SIG-M5 treated with dmso at 0.1 percent for 504 hours (cell line): Measurements from ENCODE around the gene ZC3H6.
"Not testable (repeated sequence)": the region's sequence is repeated elsewhere in the genome, so short reads cannot be mapped to it uniquely, and the experiment has no call there.

ENCODE experiments used
- DNase-seq: peaks from one replicate; lab custom pipeline; 2025; ENCODE audit not compliant: unreplicated experiment; lab: John Stamatoyannopoulos, UW

The ZC3H6 gene

DNA sequence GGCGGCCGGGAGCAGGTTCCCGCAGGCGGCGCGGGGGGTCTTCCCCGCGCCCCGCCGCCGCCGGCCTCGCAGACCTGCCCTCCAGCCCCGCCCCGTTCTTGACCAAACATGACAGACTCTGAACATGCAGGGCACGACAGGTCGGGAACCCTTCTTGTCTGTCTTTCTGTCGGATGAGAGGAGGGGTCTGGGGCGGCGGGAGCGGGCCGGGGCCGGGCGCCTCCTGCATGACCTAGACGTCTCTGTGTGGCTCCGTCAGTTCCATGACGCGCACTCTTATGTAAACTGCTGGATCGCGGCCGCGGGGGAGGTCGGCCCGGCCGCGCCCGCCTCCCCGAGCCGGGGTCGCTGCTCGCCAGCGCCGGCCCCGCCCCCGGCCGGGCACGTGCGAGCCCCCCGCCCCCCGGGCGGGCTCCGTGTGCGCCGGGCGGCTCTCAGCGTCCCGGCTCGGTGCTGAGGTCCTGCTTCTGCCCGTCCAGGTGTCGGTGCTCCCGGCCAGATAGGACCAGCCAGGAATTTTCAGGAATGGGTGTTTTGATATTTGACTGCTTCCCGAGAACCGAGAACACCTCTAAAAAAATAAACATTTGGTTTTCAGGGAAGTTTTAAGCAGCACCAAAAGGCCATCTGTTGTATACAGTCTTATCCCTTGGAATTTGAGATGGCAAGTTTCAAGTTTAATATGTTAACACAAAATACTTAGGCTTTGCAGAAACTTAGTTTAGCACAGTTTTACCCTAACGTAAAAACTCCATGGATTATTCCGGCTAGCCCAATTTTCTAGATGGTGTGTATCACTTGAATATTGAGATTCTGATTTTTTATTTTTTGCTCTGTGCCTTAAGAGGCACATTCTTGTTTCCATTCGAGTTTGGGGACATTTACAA lies 733 bp downstream of the ZC3H6 start:
- peak; percentile 83 for DNase-seq

- DNase-seq, result no peak
Measured at GRCh38 chr2:112276954-112277353, 1.6 kb downstream of the ZC3H6 start.

DNA sequence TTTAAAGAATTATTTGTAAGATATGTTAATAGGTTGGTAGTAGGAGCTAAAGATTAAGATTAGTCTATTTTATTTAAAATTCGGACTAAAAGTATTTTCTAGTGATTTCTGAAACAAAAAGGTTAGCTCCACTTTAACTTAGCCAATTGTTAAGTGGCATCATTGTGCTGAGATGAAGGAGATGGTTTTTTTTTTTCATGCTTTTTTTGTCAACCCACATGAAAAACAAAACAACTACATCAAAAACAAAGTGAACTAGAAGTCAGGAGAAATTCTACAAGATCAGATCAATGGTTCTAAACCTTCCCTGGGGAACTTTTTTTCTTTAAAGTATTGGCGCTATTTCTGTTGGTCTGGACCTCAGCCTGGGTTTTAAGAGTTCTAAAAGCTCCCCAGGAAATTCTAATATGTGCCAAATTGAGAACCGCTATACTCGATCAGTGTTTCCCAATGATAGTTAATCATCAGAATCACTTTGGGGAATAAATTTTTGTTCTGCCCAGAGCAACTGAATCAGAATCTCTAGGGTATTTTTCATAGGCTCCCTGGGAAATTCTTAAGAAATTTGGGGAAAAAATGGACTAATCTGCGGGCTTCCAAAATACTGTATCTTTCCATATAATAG lies 2.3 kb downstream of the ZC3H6 start:
- DNase-seq, result no peak

DNA sequence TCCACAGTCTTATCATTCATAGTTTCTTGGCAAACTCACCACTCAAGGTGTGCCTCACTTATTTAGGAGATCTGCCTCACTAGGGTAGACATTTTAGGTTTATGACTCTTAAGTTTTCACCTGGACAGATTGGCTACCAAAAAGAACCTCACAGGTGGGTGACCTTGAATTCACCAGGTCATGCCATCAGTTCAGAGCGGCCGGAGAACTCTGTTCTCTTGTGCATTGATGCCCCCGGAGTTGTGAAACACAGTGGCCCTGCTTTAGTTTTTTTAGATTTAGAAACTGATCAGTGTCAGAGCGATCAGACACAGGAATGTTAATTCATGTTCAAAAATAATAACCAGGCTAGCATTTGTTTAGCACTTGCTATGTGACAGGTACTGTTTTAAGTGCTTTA lies 6.7 kb downstream of the ZC3H6 start:
- not testable (repeated sequence) for DNase-seq

DNA sequence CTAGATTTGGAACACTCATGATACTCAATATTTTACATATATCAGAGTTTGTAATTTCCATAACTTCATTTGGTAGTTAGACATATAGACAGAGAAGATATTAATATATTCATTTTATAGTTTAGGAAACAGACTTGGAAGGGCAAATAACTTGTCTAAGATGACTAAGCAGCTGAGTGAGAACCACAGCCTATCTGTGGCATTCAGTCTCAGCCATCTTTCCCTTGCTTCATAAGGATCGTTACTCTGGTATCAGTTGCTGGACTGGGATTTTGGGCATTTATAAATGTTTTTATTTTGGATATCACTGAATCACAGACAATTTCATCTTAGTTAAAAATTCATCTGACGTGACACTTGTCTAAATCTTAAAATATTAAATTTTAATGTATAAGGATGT lies 8.1 kb downstream of the ZC3H6 start:
- not testable (repeated sequence) for DNase-seq

DNA sequence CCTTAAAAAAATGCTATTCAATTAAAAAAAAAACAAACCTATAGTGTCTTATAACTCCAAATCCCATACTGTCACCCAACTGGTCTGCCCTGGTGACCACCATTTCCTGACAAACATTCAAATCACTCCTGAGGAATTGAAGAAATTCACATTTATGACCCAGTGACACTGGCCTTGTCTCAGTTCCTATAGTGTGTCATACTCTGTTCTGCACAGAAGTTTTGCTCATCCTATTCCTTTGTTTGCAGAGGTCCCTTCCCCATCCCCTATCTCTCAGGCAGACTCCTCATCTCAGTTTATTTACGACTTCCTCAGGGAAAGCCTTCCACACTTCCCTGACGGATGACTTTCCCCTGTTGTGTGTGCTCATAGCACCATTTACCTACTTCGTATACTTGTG lies 14.7 kb downstream of the ZC3H6 start:
- DNase-seq, result no peak

- no peak for DNase-seq
Measured at GRCh38 chr2:112290648-112291047, 15.3 kb downstream of the ZC3H6 start.

- DNase-seq, result no peak
Measured at GRCh38 chr2:112293636-112294401, 18.4 kb downstream of the ZC3H6 start.

DNA sequence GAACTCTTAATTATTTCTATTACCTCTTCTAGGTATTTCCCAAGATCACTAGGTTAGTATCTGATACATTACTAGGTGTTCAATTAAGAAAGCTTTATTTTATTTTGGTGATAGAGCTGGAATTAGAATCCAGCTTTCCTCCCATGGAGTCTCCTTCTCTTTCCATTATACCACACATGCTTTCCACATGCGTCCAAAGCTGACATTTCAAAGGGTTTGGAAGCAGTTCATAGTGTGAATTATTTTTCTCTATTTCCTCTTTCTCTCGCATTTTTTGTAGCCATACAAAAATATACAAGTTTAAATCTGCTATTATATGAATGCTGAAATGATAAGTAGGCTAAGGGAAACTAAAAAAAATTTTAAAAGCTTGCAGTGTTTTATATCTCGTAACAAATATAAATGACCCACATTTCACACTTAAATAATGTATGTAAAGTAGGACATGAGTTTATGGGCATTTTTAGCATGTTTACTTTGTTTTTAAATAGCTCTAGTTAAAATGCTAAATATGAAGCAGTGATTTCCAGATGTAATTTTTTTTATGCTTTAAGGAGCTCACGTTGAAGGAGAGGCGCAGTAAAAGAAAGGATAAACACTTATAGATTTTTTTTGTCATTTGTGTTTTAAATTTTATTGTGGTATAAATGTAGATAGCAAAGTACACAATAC lies 20.1 kb downstream of the ZC3H6 start:
- no peak for DNase-seq

- DNase-seq, result no peak
Measured at GRCh38 chr2:112296407-112296806, 21.0 kb downstream of the ZC3H6 start.

DNA sequence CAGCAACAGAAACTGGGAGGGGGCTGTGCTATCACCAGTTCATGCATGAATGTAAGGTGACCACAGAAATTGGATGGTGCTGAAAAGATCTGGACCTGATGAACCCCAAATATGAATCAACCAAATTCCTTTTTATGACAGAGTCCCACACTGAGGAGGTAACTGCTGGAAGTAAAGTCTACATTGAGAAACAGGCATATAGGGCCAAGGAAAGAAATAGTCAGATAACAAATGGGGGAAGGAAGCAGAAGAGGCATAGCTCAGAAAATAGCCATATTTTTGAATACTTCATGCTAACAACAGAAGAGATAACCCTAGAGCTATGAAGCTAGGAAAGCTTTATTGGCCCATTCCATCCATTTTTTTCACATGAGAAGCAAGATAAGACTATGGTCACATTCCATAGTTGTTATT lies 25.8 kb downstream of the ZC3H6 start:
- DNase-seq, result no peak

GRCh38 chr2:112301973-112302372 lies 26.6 kb downstream of the ZC3H6 start:
- no peak for DNase-seq

DNA sequence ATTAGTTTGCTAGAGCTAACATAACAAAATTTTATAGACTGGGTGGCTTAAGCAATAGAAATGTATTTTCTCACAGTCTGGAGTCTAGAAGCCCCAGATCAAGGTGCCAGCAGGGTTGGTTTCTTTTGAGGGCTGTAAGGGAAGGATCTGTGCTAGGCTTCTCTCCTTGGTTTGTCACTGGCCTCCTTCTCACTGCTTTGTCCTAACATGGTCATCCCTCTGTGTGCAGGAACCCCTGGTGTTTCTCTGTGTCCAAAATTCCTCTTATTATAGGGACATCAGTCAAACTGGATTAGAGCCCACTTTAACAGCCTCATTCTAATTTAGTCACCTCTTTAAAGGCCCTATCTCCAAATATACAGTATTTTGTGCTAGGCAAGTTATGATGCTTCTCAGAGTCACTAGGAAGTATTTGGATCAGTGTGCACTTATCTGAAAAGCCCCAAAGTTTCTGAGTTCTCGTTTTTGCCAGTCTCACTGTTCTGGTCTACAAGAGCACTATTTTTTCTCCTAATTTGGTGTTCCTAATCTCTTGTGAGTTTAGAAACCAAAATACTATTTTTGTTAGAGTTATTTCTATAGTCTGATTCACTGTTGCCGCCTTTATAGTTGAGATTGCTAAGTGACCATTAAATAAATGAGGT lies 29.0 kb downstream of the ZC3H6 start:
- no peak for DNase-seq

GRCh38 chr2:112305132-112305531 lies 29.7 kb downstream of the ZC3H6 start:
- DNase-seq, result no peak

- no peak for DNase-seq
Measured at GRCh38 chr2:112310906-112311305, 35.5 kb downstream of the ZC3H6 start.

DNA sequence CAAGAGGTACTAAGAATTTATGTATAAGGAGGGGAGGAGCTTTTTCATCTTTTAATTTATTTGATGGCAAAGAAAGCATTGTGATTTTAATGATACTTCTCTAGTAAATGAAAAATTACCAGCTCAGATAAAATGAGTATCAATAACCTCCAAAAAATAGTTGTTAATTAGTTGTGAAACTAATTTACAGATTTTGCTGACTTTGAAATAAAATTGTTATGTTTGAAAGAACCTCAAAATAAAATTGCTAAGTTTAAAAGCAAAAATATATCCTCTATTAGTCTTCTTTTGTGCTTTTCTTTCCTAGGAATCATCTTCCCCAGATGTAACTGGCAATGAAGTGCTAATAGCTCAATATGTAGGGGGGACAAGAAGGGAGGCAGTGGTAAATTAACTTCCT lies 36.5 kb downstream of the ZC3H6 start:
- no peak for DNase-seq

DNA sequence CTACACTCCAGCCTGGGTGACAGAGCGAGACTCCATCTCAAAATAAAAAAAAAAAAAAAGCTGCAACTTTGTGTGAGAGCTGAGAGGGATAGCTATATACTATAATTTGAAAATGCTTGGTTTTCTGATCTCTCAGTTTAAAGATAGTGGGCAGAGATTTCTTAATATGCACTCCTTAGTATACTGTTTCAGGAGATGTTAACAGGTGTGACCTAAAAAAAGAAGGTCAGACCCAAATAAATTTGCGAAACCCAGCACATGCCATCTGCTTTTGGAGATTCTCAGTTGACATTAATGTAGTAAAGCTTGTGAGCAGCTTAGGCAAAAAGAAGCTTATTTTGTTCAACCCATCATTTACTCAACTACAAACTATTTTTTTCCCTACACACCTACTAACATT lies 37.4 kb downstream of the ZC3H6 start:
- no peak for DNase-seq

GRCh38 chr2:112314856-112315255 lies 39.5 kb downstream of the ZC3H6 start:
- no peak for DNase-seq

GRCh38 chr2:112317303-112318158 lies 42.1 kb downstream of the ZC3H6 start:
- DNase-seq, result no peak

- DNase-seq, result no peak
Measured at GRCh38 chr2:112318515-112318914, 43.1 kb downstream of the ZC3H6 start.
